ENCODE results near the gene PHLPP1. TPM values are rescaled to one million over a fixed set of nuclear protein-coding genes. Genes with fewer than 3 reads are reported as not detected.

PHLPP1 gene
- total and polyA plus RNA-seq, 2 donors from 2014 or later: 2.9 to 13.0 TPM

GRCh38 chr18:62933261-62933887 is 218.0 kb downstream of the PHLPP1 start:
- H3K27me3 ChIP-seq (ENCODE audit: control insufficient read depth, insufficient read depth, low read length): no peaks in the 10 kb centered on the region
- H3K9me3 ChIP-seq (ENCODE audit: control insufficient read depth in 2 of 3, insufficient read depth in 1 of 3, low read length in 3 of 3): no peaks in the 10 kb centered on the region
- no peaks in the 10 kb centered on the region for H3K36me3 ChIP-seq (ENCODE audit: control insufficient read depth in 2 of 3, insufficient read depth in 3 of 3, low read length in 3 of 3)
- no peaks in the 10 kb centered on the region for H3K4me1 ChIP-seq (ENCODE audit: control insufficient read depth in 2 of 3, insufficient read depth in 2 of 3, low read depth in 1 of 3, low read length in 3 of 3)
- no peak overlapping the region for H3K27ac ChIP-seq (ENCODE audit: low read depth in 2 of 2, low read length in 2 of 2)
- H3K9ac ChIP-seq (ENCODE audit: low read length in 3 of 3): no peak overlapping the region
- DNase-seq (no peak), FAIRE-seq (no peak)
- H3K4me3 ChIP-seq (ENCODE audit: low read length in 3 of 3): no peak overlapping the region
- TF ChIP-seq CTCF (IDR thresholded peaks at IDR 0.05; ENCODE audit: borderline replicate concordance, extremely low read depth, insufficient read depth): no peak
- intact Hi-C loops (cut with DNase I): no loop called here

DNA sequence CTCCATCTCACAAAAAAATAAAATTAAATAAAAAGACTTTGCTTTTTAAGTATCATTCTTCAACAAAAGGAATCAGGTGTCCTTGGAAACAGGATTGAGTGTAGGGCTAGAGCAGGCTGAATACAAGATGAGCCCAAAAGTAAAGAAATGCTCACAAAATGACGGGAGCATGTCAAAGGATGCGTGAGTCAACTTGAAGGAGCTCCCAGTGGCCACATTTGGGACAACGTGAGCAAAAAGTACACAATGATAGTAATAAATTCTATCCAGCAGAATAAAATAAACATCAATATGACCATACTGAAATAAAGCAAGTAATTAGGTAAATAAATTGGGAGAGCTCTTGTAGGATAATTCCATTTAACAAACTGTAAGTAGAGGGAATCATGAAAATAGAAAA is 220.7 kb downstream of the PHLPP1 start:
- Histone ChIP-seq H3K27ac (ENCODE audit: low read depth in 2 of 2, low read length in 2 of 2) (no peak overlapping the region), H3K9ac (ENCODE audit: low read length in 3 of 3) (no peak overlapping the region), H3K9me3 (ENCODE audit: control insufficient read depth in 2 of 3, insufficient read depth in 1 of 3, low read length in 3 of 3) (no peaks in the 10 kb centered on the region), H3K4me1 (ENCODE audit: control insufficient read depth in 2 of 3, insufficient read depth in 2 of 3, low read depth in 1 of 3, low read length in 3 of 3) (no peaks in the 10 kb centered on the region), H3K27me3 (ENCODE audit: control insufficient read depth, insufficient read depth, low read length) (no peaks in the 10 kb centered on the region), H3K36me3 (ENCODE audit: control insufficient read depth in 2 of 3, insufficient read depth in 3 of 3, low read length in 3 of 3) (no peaks in the 10 kb centered on the region), H3K4me3 (ENCODE audit: low read length in 3 of 3) (no peak overlapping the region)
- intact Hi-C loops (cut with DNase I): no loop called here
- FAIRE-seq (no peak), DNase-seq (no peak)
- no peak for TF ChIP-seq CTCF (IDR thresholded peaks at IDR 0.05; ENCODE audit: borderline replicate concordance, extremely low read depth, insufficient read depth)

DNA sequence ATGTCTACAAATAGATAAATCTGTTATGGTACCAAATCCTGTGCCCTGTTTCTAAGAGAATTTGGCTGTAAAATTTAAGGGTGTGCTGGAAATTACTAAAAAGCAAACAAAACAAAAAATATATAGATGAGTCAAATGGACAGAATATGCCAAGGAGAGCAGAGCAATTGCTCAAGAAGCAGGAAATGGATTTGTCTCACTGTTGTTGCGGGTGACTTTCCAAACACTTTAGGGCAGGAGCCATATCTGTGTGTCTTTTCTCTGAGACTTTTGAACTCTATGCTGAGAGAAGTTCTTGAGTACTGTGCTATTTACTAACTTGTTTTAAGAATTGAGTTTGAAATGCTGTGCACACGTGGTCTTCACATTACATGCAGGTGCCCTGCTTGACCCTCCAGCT is 221.7 kb downstream of the PHLPP1 start:
- Histone ChIP-seq H3K9me3 (ENCODE audit: control insufficient read depth in 2 of 3, insufficient read depth in 1 of 3, low read length in 3 of 3) (no peaks in the 10 kb centered on the region), H3K27me3 (ENCODE audit: control insufficient read depth, insufficient read depth, low read length) (no peaks in the 10 kb centered on the region), H3K4me1 (ENCODE audit: control insufficient read depth in 2 of 3, insufficient read depth in 2 of 3, low read depth in 1 of 3, low read length in 3 of 3) (no peaks in the 10 kb centered on the region), H3K9ac (ENCODE audit: low read length in 3 of 3) (no peak overlapping the region), H3K4me3 (ENCODE audit: low read length in 3 of 3) (no peak overlapping the region), H3K27ac (ENCODE audit: low read depth in 2 of 2, low read length in 2 of 2) (no peak overlapping the region), H3K36me3 (ENCODE audit: control insufficient read depth in 2 of 3, insufficient read depth in 3 of 3, low read length in 3 of 3) (no peaks in the 10 kb centered on the region)
- intact Hi-C loops (cut with DNase I): no loop called here
- FAIRE-seq (no peak), DNase-seq (no peak)
- no peak for TF ChIP-seq CTCF (IDR thresholded peaks at IDR 0.05; ENCODE audit: borderline replicate concordance, extremely low read depth, insufficient read depth)

DNA sequence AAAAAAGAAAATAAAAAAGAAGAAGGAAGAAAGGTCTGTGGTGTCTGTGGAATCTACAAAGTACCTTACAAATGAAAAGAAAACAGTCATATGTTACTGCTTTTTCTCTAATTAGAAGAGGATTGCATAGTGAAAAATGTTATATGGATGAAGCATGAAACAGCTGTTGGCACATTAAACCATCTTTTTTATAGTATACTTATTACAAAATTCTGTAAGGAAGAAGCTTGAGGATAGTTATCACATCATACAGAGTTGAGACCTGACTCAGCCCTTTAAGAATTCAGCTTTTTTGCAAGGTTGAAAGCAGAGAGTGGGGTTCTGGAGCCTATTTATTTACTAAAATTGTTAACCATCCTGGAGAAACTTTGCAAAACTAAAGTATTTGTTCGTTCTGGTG is 222.7 kb downstream of the PHLPP1 start:
- no peaks in the 10 kb centered on the region for H3K4me1 ChIP-seq (ENCODE audit: control insufficient read depth in 2 of 3, insufficient read depth in 2 of 3, low read depth in 1 of 3, low read length in 3 of 3)

More for the DNA sequence above, 222.7 kb downstream of the PHLPP1 start:
- intact Hi-C loops (cut with DNase I): no loop called here
- H3K9ac ChIP-seq (ENCODE audit: low read length in 3 of 3): no peak overlapping the region
- DNase-seq: no peak
- no peak overlapping the region for H3K4me3 ChIP-seq (ENCODE audit: low read length in 3 of 3)
- no peaks in the 10 kb centered on the region for H3K9me3 ChIP-seq (ENCODE audit: control insufficient read depth in 2 of 3, insufficient read depth in 1 of 3, low read length in 3 of 3)
- no peak for FAIRE-seq
- H3K27me3 ChIP-seq (ENCODE audit: control insufficient read depth, insufficient read depth, low read length): no peaks in the 10 kb centered on the region
- H3K36me3 ChIP-seq (ENCODE audit: control insufficient read depth in 2 of 3, insufficient read depth in 3 of 3, low read length in 3 of 3): no peaks in the 10 kb centered on the region
- TF ChIP-seq CTCF (IDR thresholded peaks at IDR 0.05; ENCODE audit: borderline replicate concordance, extremely low read depth, insufficient read depth): no peak
- H3K27ac ChIP-seq (ENCODE audit: low read depth in 2 of 2, low read length in 2 of 2): no peak overlapping the region

Measured in kidney (tissue), 14 donors.